ENCODE results near the gene SCNN1A. TPM values are rescaled to one million over a fixed set of nuclear protein-coding genes. Genes with fewer than 3 reads are reported as not detected.

The SCNN1A gene
- total and polyA plus RNA-seq, 2 donors (not counting 1 experiment from before 2014, with no cell fraction given), result 0.20 TPM; not detected in 1

DNA sequence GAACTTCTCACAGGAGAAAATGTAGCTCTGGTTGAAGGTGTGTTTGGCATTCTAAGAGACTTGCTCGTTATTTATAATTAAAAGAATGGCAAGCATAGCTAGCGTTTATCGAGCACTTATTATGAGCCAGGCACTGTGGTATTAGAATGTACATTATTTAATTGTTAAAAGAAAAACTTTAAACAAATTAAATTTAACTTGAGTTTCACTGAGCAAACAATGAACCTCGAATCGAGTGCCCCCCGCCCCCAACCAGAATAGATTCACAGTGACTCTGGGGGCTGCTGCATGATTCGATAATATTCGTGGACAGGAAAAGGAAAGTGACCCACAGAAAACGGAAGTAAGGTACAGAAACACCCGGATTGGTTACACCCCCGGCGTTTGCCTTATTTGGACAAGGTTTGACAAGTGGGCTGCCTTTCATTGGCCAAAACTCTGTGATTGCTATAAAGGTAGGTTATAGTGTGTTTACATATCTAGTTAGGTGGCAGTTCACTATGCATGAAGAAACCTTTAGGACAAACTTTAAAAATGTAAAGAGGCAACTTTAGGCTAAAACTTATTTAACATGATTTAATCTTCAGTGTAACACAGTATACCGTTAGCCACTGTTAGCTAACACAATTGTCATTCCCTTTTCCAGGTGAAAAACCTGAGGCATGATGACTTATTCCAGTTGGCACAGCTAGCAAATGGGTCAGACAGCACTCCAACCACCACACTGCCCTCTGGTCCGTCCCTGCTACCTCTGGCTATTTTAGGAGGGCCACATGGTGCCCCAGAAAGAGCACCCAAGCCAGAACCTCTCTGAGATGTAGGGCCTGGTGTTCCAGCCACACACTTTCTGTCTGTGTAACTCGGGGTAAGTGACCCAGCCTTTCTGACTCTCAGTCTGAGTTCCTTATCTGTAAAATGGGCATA, 7.1 kb downstream of the SCNN1A start:
- Histone ChIP-seq H4K20me1 (ENCODE audit: control insufficient read depth, insufficient read depth, low read length, poor library complexity, severe bottlenecking) (no peaks in the 10 kb centered on the region), H3K79me2 (ENCODE audit: control insufficient read depth, insufficient read depth, low read length) (no peaks in the 10 kb centered on the region)
- 50% methylated on average over 9 of the region's 15 CpGs for WGBS (ENCODE audit: insufficient coverage)

More for the DNA sequence above, 7.1 kb downstream of the SCNN1A start:
- TF ChIP-seq, protein P1, sequence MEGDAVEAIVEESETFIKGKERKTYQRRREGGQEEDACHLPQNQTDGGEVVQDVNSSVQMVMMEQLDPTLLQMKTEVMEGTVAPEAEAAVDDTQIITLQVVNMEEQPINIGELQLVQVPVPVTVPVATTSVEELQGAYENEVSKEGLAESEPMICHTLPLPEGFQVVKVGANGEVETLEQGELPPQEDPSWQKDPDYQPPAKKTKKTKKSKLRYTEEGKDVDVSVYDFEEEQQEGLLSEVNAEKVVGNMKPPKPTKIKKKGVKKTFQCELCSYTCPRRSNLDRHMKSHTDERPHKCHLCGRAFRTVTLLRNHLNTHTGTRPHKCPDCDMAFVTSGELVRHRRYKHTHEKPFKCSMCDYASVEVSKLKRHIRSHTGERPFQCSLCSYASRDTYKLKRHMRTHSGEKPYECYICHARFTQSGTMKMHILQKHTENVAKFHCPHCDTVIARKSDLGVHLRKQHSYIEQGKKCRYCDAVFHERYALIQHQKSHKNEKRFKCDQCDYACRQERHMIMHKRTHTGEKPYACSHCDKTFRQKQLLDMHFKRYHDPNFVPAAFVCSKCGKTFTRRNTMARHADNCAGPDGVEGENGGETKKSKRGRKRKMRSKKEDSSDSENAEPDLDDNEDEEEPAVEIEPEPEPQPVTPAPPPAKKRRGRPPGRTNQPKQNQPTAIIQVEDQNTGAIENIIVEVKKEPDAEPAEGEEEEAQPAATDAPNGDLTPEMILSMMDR (IDR thresholded peaks at IDR 0.05), result no peak
- TF ChIP-seq EZH2 (IDR thresholded peaks at IDR 0.05; ENCODE audit: borderline replicate concordance, insufficient read depth, low read depth, low read length, poor library complexity, severe bottlenecking), result no peak
- Mint-ChIP-seq H3K9me3 (ENCODE audit: insufficient read depth) (no peaks in the 10 kb centered on the region), H3K4me3 (no peak overlapping the region), H3K27me3 (peaks cover 22% of the 10 kb centered on the region), H3K27ac (no peak overlapping the region), H3K4me1 (peaks cover 12% of the 10 kb centered on the region)
- peak overlapping the region; percentile 21 for H3K4me2 ChIP-seq (replicated peaks; ENCODE audit: low read depth, low read length, poor library complexity, severe bottlenecking)
- H3K27me3 ChIP-seq (replicated peaks in 1 of 4; ENCODE audit: control extremely low read depth in 1 of 4, control insufficient read depth in 3 of 4, insufficient read depth in 4 of 4, low read length in 3 of 4), result peaks cover 0 to 16% (median 3%) of the 10 kb centered on the region in 4 experiments
- no peak overlapping the region for H2AFZ ChIP-seq (ENCODE audit: insufficient read depth, low read depth, low read length, poor library complexity, severe bottlenecking)
- H3K36me3 ChIP-seq (replicated peaks in 1 of 2; ENCODE audit: control extremely low read depth in 1 of 2, control insufficient read depth in 1 of 2, extremely low read depth in 1 of 2, insufficient read depth in 2 of 2, low read length in 1 of 2), result no peaks in the 10 kb centered on the region
- DNase-seq (no peak), ATAC-seq (ENCODE audit: low read depth) (no peak)
- H3K4me1 ChIP-seq (ENCODE audit: control insufficient read depth in 2 of 2, insufficient read depth in 2 of 2, low read length in 2 of 2), result peaks cover 14 to 16% of the 10 kb centered on the region in 2 donors
- ChIA-PET POLR2A (no interaction called here), CTCF (interaction anchor here (0.9 to 1.6 kb wide), 5 partner anchors 12 to 170 kb away, joined by 3 to 4 read pairs (median 3); no protein-coding TSS in a partner anchor)
- H3K4me3 ChIP-seq (ENCODE audit: control extremely low read depth in 1 of 5, extremely low read depth in 1 of 5, insufficient read depth in 1 of 5, low read depth in 2 of 5, low read length in 4 of 5), result peak overlapping the region in 1 of 5 experiments; percentile 12
- intact Hi-C loops (cut with micrococcal nuclease), result no loop called here
- H3K9me3 ChIP-seq (ENCODE audit: control extremely low read depth in 1 of 3, control insufficient read depth in 2 of 3, insufficient read depth in 1 of 3, low read length in 2 of 3), result peaks cover 0 to 3% (median 0%) of the 10 kb centered on the region in 3 donors
- H3K9ac ChIP-seq (ENCODE audit: low read length), result no peak overlapping the region
- H3K27ac ChIP-seq (ENCODE audit: low read length in 2 of 2), result no peak overlapping the region

Data from B cell (primary cell).